ENCODE results near the gene RAB20. TPM values are rescaled to one million over a fixed set of nuclear protein-coding genes. Genes with fewer than 3 reads are reported as not detected.

The RAB20 gene
- polyA plus RNA-seq, 1 donor (not counting 4 experiments of a cell fraction or from before 2014, with no cell fraction given), result 4.3 TPM

DNA sequence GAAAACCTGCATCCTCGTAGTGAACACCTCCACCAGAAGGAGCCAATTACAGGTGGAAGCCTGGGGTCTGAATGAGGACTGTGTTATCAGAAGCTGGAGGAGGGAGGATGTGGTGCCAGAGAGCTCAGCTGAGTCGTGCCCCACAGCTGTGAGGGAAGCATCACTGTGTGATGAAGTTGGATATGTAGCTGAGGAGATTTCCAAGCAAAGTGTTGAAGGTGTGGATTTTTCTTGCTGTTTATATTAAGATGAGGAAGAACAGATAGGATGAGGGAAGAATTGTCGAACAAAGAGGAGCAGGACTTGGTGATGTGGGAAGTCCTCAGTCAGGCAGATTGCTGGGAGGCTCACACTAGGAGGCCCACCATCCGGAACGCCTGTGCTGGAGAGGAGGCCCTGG is 4.4 kb downstream of the RAB20 start:
- H3K79me2 ChIP-seq (ENCODE audit: control insufficient read depth, insufficient read depth, low read length), result no peaks in the 10 kb centered on the region
- dilution Hi-C loops (cut with MboI; ENCODE audit: extremely low pct_ligation_motif_present, low sequenced_read_pairs), result no loop called here
- no peaks in the 10 kb centered on the region for H3K9me3 ChIP-seq (ENCODE audit: control insufficient read depth, low read depth, low read length)
- no peak overlapping the region for H3K9ac ChIP-seq (ENCODE audit: control insufficient read depth, extremely low read depth, insufficient read depth, low read length)
- H3K27me3 ChIP-seq (ENCODE audit: control insufficient read depth, extremely low read depth, insufficient read depth, low read length), result no peaks in the 10 kb centered on the region
- DNase-seq (ENCODE audit: low read depth, low spot score) (no peak), FAIRE-seq (no peak)
- H3K36me3 ChIP-seq (ENCODE audit: control insufficient read depth in 2 of 2, extremely low read depth in 1 of 2, insufficient read depth in 2 of 2, low read length in 2 of 2), result no peaks in the 10 kb centered on the region
- H3K4me3 ChIP-seq (ENCODE audit: control insufficient read depth in 2 of 3, extremely low read depth in 1 of 3, insufficient read depth in 2 of 3, low read depth in 1 of 3, low read length in 3 of 3), result no peak overlapping the region
- TF ChIP-seq, protein P1, sequence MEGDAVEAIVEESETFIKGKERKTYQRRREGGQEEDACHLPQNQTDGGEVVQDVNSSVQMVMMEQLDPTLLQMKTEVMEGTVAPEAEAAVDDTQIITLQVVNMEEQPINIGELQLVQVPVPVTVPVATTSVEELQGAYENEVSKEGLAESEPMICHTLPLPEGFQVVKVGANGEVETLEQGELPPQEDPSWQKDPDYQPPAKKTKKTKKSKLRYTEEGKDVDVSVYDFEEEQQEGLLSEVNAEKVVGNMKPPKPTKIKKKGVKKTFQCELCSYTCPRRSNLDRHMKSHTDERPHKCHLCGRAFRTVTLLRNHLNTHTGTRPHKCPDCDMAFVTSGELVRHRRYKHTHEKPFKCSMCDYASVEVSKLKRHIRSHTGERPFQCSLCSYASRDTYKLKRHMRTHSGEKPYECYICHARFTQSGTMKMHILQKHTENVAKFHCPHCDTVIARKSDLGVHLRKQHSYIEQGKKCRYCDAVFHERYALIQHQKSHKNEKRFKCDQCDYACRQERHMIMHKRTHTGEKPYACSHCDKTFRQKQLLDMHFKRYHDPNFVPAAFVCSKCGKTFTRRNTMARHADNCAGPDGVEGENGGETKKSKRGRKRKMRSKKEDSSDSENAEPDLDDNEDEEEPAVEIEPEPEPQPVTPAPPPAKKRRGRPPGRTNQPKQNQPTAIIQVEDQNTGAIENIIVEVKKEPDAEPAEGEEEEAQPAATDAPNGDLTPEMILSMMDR (optimal IDR thresholded peaks at IDR 0.05 in 1 of 3, IDR thresholded peaks at IDR 0.05 in 1 of 3, conservative IDR thresholded peaks at IDR 0.05 in 1 of 3; ENCODE audit: extremely low read depth in 1 of 3, insufficient read depth in 2 of 3, low read length in 3 of 3), result no peak
- no peak for TF ChIP-seq EZH2 (IDR thresholded peaks at IDR 0.05; ENCODE audit: low read length)
- H3K4me2 ChIP-seq (ENCODE audit: control insufficient read depth, extremely low read depth, insufficient read depth, low read depth, low read length), result no peak overlapping the region
- H3K4me1 ChIP-seq (ENCODE audit: control insufficient read depth, extremely low read depth, insufficient read depth, low read length), result peaks cover 16% of the 10 kb centered on the region
- no peaks in the 10 kb centered on the region for H3K9me1 ChIP-seq (ENCODE audit: control insufficient read depth, extremely low read depth, insufficient read depth, low read length)
- no peaks in the 10 kb centered on the region for H4K20me1 ChIP-seq (ENCODE audit: control insufficient read depth, extremely low read depth, insufficient read depth, low read length)
- H3K27ac ChIP-seq (ENCODE audit: control insufficient read depth, insufficient read depth, low read length), result no peak overlapping the region
- H2AFZ ChIP-seq (ENCODE audit: control insufficient read depth, low read length), result no peak overlapping the region

DNA sequence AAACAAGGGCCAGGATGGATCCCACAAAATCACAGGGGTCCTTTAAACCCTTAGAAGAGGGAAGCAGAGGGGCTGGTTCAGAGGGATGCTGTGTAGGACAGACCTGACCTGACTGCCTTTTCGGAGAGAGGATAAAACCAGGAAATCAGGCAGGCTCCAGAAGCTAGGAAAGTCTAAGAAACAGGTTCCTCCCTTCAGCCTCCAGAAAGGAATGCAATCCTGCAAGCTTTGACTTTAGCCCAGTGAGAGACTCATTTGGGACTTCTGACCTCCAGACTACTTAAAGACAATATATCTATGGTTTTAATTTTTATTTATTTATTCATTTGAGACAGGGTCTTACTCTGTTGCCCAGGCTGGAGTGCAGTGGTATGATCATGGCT is 5.3 kb downstream of the RAB20 start:
- peaks cover 14% of the 10 kb centered on the region for H3K4me1 ChIP-seq (ENCODE audit: control insufficient read depth, extremely low read depth, insufficient read depth, low read length)
- H3K79me2 ChIP-seq (ENCODE audit: control insufficient read depth, insufficient read depth, low read length), result no peaks in the 10 kb centered on the region
- no peaks in the 10 kb centered on the region for H3K36me3 ChIP-seq (ENCODE audit: control insufficient read depth in 2 of 2, extremely low read depth in 1 of 2, insufficient read depth in 2 of 2, low read length in 2 of 2)
- H3K4me3 ChIP-seq (ENCODE audit: control insufficient read depth in 2 of 3, extremely low read depth in 1 of 3, insufficient read depth in 2 of 3, low read depth in 1 of 3, low read length in 3 of 3), result no peak overlapping the region
- H3K9ac ChIP-seq (ENCODE audit: control insufficient read depth, extremely low read depth, insufficient read depth, low read length), result no peak overlapping the region
- no peak overlapping the region for H3K4me2 ChIP-seq (ENCODE audit: control insufficient read depth, extremely low read depth, insufficient read depth, low read depth, low read length)
- no peak for DNase-seq (ENCODE audit: low read depth, low spot score)
- no peak for FAIRE-seq
- dilution Hi-C loops (cut with MboI; ENCODE audit: extremely low pct_ligation_motif_present, low sequenced_read_pairs), result no loop called here
- H3K9me3 ChIP-seq (ENCODE audit: control insufficient read depth, low read depth, low read length), result no peaks in the 10 kb centered on the region
- no peak overlapping the region for H3K27ac ChIP-seq (ENCODE audit: control insufficient read depth, insufficient read depth, low read length)
- no peak overlapping the region for H2AFZ ChIP-seq (ENCODE audit: control insufficient read depth, low read length)
- H3K9me1 ChIP-seq (ENCODE audit: control insufficient read depth, extremely low read depth, insufficient read depth, low read length), result no peaks in the 10 kb centered on the region
- TF ChIP-seq, protein P1 (optimal IDR thresholded peaks at IDR 0.05 in 1 of 3, IDR thresholded peaks at IDR 0.05 in 1 of 3, conservative IDR thresholded peaks at IDR 0.05 in 1 of 3; ENCODE audit: extremely low read depth in 1 of 3, insufficient read depth in 2 of 3, low read length in 3 of 3), result no peak
- no peak for TF ChIP-seq EZH2 (IDR thresholded peaks at IDR 0.05; ENCODE audit: low read length)
- H4K20me1 ChIP-seq (ENCODE audit: control insufficient read depth, extremely low read depth, insufficient read depth, low read length), result no peaks in the 10 kb centered on the region
- no peaks in the 10 kb centered on the region for H3K27me3 ChIP-seq (ENCODE audit: control insufficient read depth, extremely low read depth, insufficient read depth, low read length)

Data from keratinocyte (primary cell).